ENCODE results near the gene ADPGK. TPM values are rescaled to one million over a fixed set of nuclear protein-coding genes. Genes with fewer than 3 reads are reported as not detected.

The ADPGK gene
- total and polyA plus RNA-seq, 3 experiments from 2014 or later = 57.8 to 76.1 (median 67.5) TPM

DNA sequence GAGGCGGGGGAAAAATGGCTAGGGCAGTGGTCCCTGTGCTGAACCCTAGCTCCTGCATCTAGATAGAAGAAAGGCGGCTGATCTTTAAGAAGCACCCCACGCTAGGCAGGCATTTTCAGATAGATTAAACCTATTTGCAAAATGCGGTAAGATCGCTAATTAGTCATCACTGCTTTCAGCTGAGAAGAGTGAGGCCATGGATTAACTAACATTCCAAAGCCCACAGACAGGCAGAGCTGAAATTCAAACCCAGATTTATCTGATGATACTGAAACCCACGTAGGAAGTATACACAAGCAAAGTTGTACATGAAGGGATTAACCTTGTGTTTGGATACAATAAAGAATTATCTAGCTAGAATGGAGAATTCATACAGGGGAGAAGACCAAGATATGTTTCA is 4.8 kb downstream of the ADPGK start:
- Mint-ChIP-seq H3K4me3 (peak overlapping the region in 1 of 7 donors; percentile 53), H3K27ac (peak overlapping the region in 4 of 8 donors; percentile 42 to 66 (median 55)), H3K9me3 (no peaks in the 10 kb centered on the region), H3K4me1 (peaks cover 57 to 74% (median 62%) of the 10 kb centered on the region in 3 donors), H3K36me3 (peaks cover 0 to 67% (median 22%) of the 10 kb centered on the region in 3 donors), H3K27me3 (no peaks in the 10 kb centered on the region)
- CTCF ChIA-PET = interaction anchor here (0.6 to 0.8 kb wide), 2 partner anchors 38 to 464 kb away, joined by 3 to 4 read pairs; no protein-coding TSS in a partner anchor
- no peak for DNase-seq
- H3K36me3 ChIP-seq (ENCODE audit: insufficient read depth, low read length) = no peaks in the 10 kb centered on the region
- POLR2A ChIA-PET = interaction anchor here (0.7 kb wide), 2 partner anchors 39 to 71 kb away, joined by 5 to 7 read pairs; no protein-coding TSS in a partner anchor
- no peak overlapping the region for H3K4me3 ChIP-seq (ENCODE audit: low read length)
- H3K27me3 ChIP-seq (ENCODE audit: insufficient read depth, low read length, poor library complexity, severe bottlenecking) = no peaks in the 10 kb centered on the region
- no peak overlapping the region for H3K27ac ChIP-seq (ENCODE audit: low read depth, low read length)
- no peaks in the 10 kb centered on the region for H3K9me3 ChIP-seq (ENCODE audit: low read length)
- peaks cover 32% of the 10 kb centered on the region for H3K4me1 ChIP-seq (ENCODE audit: insufficient read depth, low read length)

DNA sequence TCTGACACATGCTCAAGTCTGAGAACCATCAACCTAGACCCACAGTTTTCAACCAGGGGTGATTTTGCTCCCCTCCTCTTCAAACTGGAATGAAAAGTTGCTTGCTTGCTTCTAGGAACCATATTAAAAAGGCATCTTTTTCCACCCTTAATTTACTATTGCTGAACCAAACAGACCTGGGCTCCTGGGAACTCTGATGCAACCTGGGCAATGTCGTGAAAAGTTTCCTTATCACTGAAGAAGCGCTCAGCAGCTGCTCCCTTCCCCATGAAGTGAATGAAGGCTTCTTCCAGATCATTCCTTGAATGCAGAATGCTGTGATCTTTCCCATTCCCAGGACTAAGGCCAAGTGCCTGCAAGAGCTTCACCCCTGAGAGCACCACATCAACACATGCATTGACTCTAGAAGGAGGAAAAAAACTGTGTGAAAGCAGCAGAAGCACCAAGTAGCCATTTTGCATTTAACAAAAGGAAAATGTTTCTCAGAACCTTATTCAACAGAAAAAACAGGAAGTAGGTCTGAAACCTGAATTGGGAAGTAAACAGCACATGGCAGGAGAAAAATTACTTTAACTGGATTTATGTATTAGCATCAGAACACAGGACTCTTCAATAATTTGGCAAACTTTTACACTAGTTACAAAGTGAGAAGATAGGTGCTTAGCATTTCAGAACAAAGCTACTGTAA is 8.7 kb downstream of the ADPGK start:
- Histone ChIP-seq H3K4me3 (ENCODE audit: low read length) (no peak overlapping the region), H3K36me3 (ENCODE audit: insufficient read depth, low read length) (peaks cover 25% of the 10 kb centered on the region)
- peaks cover 3 to 83% (median 27%) of the 10 kb centered on the region in 3 donors for H3K36me3 Mint-ChIP-seq

DNA sequence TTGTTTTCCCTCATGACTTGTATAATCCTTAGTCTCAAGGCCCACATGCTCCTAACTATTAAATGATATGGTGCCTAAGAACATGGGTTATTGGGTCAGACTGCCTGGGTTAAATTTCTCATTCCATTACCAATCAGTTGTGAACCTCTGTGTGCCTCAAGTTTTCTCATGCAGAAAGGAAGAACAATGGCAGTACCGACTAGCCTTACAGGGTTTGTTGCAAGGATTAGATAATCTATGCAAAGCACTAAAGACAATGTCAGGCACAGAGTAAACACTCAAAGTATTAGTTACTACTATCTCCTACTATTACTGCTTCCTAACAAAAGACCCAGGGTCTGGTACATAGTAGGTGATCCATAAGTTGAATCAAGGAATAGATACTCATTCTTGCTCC is 12.2 kb downstream of the ADPGK start:
- ChIA-PET CTCF (no interaction called here), POLR2A (no interaction called here)
- Mint-ChIP-seq H3K9me3 (peaks cover 3 to 14% (median 14%) of the 10 kb centered on the region in 5 donors), H3K27me3 (no peaks in the 10 kb centered on the region), H3K4me1 (peaks cover 18 to 35% (median 21%) of the 10 kb centered on the region in 3 donors), H3K4me3 (no peak overlapping the region), H3K36me3 (peaks cover 30 to 91% (median 35%) of the 10 kb centered on the region in 3 donors), H3K27ac (peak overlapping the region in 4 of 8 donors; percentile 7 to 51 (median 32))
- H3K9me3 ChIP-seq (ENCODE audit: low read length) = no peaks in the 10 kb centered on the region
- peaks cover 34% of the 10 kb centered on the region for H3K36me3 ChIP-seq (ENCODE audit: insufficient read depth, low read length)
- no peaks in the 10 kb centered on the region for H3K27me3 ChIP-seq (ENCODE audit: insufficient read depth, low read length, poor library complexity, severe bottlenecking)
- no peak for DNase-seq
- no peak overlapping the region for H3K27ac ChIP-seq (ENCODE audit: low read depth, low read length)
- H3K4me3 ChIP-seq (ENCODE audit: low read length) = no peak overlapping the region
- peaks cover 8% of the 10 kb centered on the region for H3K4me1 ChIP-seq (ENCODE audit: insufficient read depth, low read length)

More for the DNA sequence above, 8.7 kb downstream of the ADPGK start:
- Mint-ChIP-seq H3K27me3 (no peaks in the 10 kb centered on the region), H3K9me3 (no peaks in the 10 kb centered on the region), H3K4me3 (no peak overlapping the region), H3K4me1 (peaks cover 37 to 61% (median 46%) of the 10 kb centered on the region in 3 donors), H3K27ac (peak overlapping the region in 3 of 8 donors; percentile 35 to 72 (median 66))
- no peaks in the 10 kb centered on the region for H3K9me3 ChIP-seq (ENCODE audit: low read length)
- no peaks in the 10 kb centered on the region for H3K27me3 ChIP-seq (ENCODE audit: insufficient read depth, low read length, poor library complexity, severe bottlenecking)
- no peak for DNase-seq
- H3K27ac ChIP-seq (ENCODE audit: low read depth, low read length) = no peak overlapping the region
- ChIA-PET CTCF (no interaction called here), POLR2A (no interaction called here)
- H3K4me1 ChIP-seq (ENCODE audit: insufficient read depth, low read length) = peaks cover 8% of the 10 kb centered on the region

DNA sequence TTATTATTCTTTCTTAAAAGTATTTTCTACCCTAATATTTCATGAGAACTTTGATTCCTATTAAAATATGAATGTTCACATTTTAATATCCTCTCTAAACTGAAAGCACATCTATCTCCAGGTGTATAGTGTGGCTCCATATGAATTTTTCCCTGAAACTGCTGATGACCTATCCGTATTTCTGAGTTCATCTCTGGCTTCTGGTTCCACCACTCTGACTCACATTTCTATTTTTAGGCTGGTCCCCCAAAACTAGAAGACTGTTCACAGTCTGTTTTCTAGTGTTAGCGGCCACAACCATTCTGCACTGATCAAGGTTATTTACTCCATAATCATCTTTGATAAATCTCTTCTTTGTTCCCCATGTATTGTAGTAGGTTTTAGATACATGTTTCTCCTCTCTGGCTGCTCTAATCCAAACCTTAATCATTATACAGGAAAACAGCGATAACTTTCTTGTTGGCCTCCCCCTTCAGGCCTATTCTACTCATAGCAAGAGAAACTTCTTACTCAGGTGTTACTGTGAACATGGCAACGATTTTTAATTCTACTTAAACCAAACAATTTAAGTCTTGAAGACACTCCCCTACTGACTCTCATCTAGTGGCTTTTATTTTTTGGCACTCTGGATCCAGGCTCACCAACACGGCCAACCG is 12.8 kb downstream of the ADPGK start:
- H3K36me3 Mint-ChIP-seq = peaks cover 30 to 92% (median 35%) of the 10 kb centered on the region in 3 donors
- H3K9me3 Mint-ChIP-seq = peaks cover 3 to 14% (median 14%) of the 10 kb centered on the region in 5 donors
- POLR2A ChIA-PET = interaction anchor here (0.6 kb wide), 1 partner anchor 66 kb away, joined by 9 read pairs; no protein-coding TSS in a partner anchor
- DNase-seq = no peak
- no peaks in the 10 kb centered on the region for H3K9me3 ChIP-seq (ENCODE audit: low read length)
- H3K4me3 Mint-ChIP-seq = no peak overlapping the region
- no peak overlapping the region for H3K4me3 ChIP-seq (ENCODE audit: low read length)
- peaks cover 35% of the 10 kb centered on the region for H3K36me3 ChIP-seq (ENCODE audit: insufficient read depth, low read length)
- H3K4me1 Mint-ChIP-seq = peaks cover 14 to 29% (median 17%) of the 10 kb centered on the region in 3 donors
- peaks cover 7% of the 10 kb centered on the region for H3K4me1 ChIP-seq (ENCODE audit: insufficient read depth, low read length)
- CTCF ChIA-PET = no interaction called here
- no peaks in the 10 kb centered on the region for H3K27me3 Mint-ChIP-seq
- no peak overlapping the region for H3K27ac ChIP-seq (ENCODE audit: low read depth, low read length)
- peak overlapping the region in 5 of 8 donors; percentile 4 to 83 (median 25) for H3K27ac Mint-ChIP-seq
- H3K27me3 ChIP-seq (ENCODE audit: insufficient read depth, low read length, poor library complexity, severe bottlenecking) = no peaks in the 10 kb centered on the region

DNA sequence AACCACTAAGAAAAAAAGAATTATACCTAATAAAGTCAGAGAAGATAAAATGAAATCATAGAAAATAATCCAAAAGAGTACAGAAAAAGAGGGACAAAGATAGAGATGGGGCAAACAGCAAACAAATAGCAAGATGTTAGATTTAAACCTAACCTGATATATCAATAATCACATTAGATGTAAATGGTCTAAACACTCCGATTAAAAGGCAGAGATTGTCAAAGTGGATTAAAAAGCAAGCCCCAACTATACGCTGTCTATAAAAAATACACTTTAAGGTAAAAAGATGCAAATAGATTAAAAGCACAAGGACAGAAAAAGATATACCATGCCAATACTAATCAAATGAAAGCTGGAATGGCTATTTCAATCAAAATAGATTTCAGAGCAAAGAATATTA is 16.8 kb downstream of the ADPGK start:
- no peak overlapping the region for H3K27ac ChIP-seq (ENCODE audit: low read depth, low read length)
- H3K4me3 ChIP-seq (ENCODE audit: low read length) = no peak overlapping the region
- peaks cover 36 to 91% (median 37%) of the 10 kb centered on the region in 3 donors for H3K36me3 Mint-ChIP-seq
- DNase-seq = no peak
- CTCF ChIA-PET = interaction anchor here (1.4 kb wide), 1 partner anchor 44 kb away, joined by 3 read pairs; no protein-coding TSS in a partner anchor
- no peak overlapping the region for H3K27ac Mint-ChIP-seq
- H3K36me3 ChIP-seq (ENCODE audit: insufficient read depth, low read length) = peaks cover 25% of the 10 kb centered on the region
- no peaks in the 10 kb centered on the region for H3K27me3 ChIP-seq (ENCODE audit: insufficient read depth, low read length, poor library complexity, severe bottlenecking)
- no peaks in the 10 kb centered on the region for H3K4me1 ChIP-seq (ENCODE audit: insufficient read depth, low read length)
- peaks cover 3 to 14% (median 14%) of the 10 kb centered on the region in 5 donors for H3K9me3 Mint-ChIP-seq
- peaks cover 12 to 32% (median 31%) of the 10 kb centered on the region in 3 donors for H3K4me1 Mint-ChIP-seq
- no peaks in the 10 kb centered on the region for H3K9me3 ChIP-seq (ENCODE audit: low read length)
- H3K27me3 Mint-ChIP-seq = no peaks in the 10 kb centered on the region
- no peak overlapping the region for H3K4me3 Mint-ChIP-seq
- POLR2A ChIA-PET = no interaction called here

DNA sequence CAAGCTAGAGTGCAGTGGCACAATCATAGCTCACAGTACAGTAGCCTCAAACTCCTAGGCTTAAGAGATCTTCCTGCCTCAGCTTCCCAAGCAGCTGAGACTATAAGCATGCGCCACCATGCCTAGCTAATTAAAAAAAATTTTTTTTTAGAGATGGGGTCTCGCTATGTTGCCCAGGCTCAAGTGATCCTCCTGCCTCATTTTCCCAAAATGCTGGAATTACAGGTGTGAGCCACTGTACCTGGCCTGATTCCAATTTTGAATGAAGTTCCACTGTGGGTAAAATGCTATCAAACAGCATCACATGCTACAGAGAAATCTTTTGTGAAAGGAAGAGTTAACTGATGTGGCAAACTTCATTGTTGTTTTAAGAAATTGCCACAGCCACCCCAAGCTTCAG is 17.5 kb downstream of the ADPGK start:
- peaks cover 3 to 14% (median 14%) of the 10 kb centered on the region in 5 donors for H3K9me3 Mint-ChIP-seq
- Histone ChIP-seq H3K36me3 (ENCODE audit: insufficient read depth, low read length) (peaks cover 20% of the 10 kb centered on the region), H3K27me3 (ENCODE audit: insufficient read depth, low read length, poor library complexity, severe bottlenecking) (no peaks in the 10 kb centered on the region), H3K4me1 (ENCODE audit: insufficient read depth, low read length) (no peaks in the 10 kb centered on the region), H3K9me3 (ENCODE audit: low read length) (no peaks in the 10 kb centered on the region), H3K4me3 (ENCODE audit: low read length) (no peak overlapping the region), H3K27ac (ENCODE audit: low read depth, low read length) (no peak overlapping the region)
- H3K27ac Mint-ChIP-seq = no peak overlapping the region
- peaks cover 32 to 89% (median 36%) of the 10 kb centered on the region in 3 donors for H3K36me3 Mint-ChIP-seq
- CTCF ChIA-PET = no interaction called here
- POLR2A ChIA-PET = no interaction called here
- no peaks in the 10 kb centered on the region for H3K27me3 Mint-ChIP-seq
- H3K4me3 Mint-ChIP-seq = no peak overlapping the region
- DNase-seq = no peak
- peaks cover 12 to 28% (median 26%) of the 10 kb centered on the region in 3 donors for H3K4me1 Mint-ChIP-seq

DNA sequence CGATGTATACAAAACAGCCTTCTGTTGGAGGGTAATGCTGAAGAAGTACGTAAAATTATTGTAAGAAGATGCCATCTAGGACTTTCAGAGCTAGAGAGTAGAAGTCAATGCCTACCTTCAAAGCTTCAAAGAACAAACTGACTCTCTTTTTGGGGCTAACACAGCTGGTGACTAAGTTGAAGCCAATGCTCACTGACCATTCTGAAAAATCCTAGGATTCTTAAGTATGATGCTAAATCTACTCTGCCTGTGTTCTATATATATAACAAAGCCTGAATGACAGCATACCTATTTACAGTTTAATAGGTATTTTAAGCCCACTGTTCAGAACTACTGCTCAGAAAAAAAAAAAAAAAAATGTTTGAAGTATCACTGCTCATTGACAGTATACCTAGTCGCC is 18.9 kb downstream of the ADPGK start:
- H3K27me3 Mint-ChIP-seq = no peaks in the 10 kb centered on the region
- H3K36me3 ChIP-seq (ENCODE audit: insufficient read depth, low read length) = peaks cover 18% of the 10 kb centered on the region
- no peak overlapping the region for H3K4me3 Mint-ChIP-seq
- H3K4me1 ChIP-seq (ENCODE audit: insufficient read depth, low read length) = no peaks in the 10 kb centered on the region
- no peak for DNase-seq
- peaks cover 31 to 90% (median 32%) of the 10 kb centered on the region in 3 donors for H3K36me3 Mint-ChIP-seq
- CTCF ChIA-PET = interaction anchor here (1.2 kb wide), 1 partner anchor 14 kb away, joined by 3 read pairs; no protein-coding TSS in a partner anchor
- no peaks in the 10 kb centered on the region for H3K27me3 ChIP-seq (ENCODE audit: insufficient read depth, low read length, poor library complexity, severe bottlenecking)
- peaks cover 3 to 14% (median 14%) of the 10 kb centered on the region in 5 donors for H3K9me3 Mint-ChIP-seq
- no peak overlapping the region for H3K4me3 ChIP-seq (ENCODE audit: low read length)
- H3K27ac ChIP-seq (ENCODE audit: low read depth, low read length) = no peak overlapping the region
- POLR2A ChIA-PET = no interaction called here
- peaks cover 11 to 28% (median 21%) of the 10 kb centered on the region in 3 donors for H3K4me1 Mint-ChIP-seq
- no peaks in the 10 kb centered on the region for H3K9me3 ChIP-seq (ENCODE audit: low read length)
- H3K27ac Mint-ChIP-seq = peak overlapping the region in 2 of 8 donors; percentile 35 to 47
